LNCaP clone FGC (cell line): ENCODE results near the gene UBR2.

Experiments used
- DNase-seq: peaks from one replicate; pipeline ENCODE4 v3.0.0-alpha.2; 2011; ENCODE audit warnings: low read depth
- H3K4me3 ChIP-seq: 2 replicates; pipeline ENCODE4 v1.5.1; 2011; ENCODE audit warnings: mild to moderate bottlenecking, low read depth, low read length, control low read depth
- TF ChIP-seq, protein P1 (sequence below): IDR thresholded peaks from 2 replicates; pipeline ENCODE4 v1.5.1; 2012; ENCODE audit warnings: mild to moderate bottlenecking; ENCODE audit not compliant: control insufficient read depth, insufficient read depth; ENCODE audit errors: extremely low read depth

UBR2 gene

DNA sequence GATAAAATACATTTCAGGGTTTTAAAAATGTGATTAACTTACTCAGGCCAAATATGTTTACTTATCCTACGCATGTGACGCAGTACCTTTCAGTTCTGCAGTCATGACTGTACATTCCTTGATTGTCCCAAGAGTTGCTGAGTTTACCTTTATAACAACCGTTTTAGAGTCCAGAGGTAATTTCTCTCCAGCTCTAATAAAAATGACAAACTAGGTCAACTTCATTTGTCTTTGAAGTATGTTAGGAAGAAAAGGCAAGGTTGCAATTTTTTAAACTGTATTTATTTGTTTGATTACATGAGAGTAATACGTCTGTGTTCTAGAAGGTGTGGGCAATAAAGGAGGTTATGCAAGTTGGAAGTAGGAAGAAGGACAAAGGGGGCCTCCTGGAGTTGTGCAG is 38.6 kb upstream of the UBR2 start:
- TF ChIP-seq, protein P1, sequence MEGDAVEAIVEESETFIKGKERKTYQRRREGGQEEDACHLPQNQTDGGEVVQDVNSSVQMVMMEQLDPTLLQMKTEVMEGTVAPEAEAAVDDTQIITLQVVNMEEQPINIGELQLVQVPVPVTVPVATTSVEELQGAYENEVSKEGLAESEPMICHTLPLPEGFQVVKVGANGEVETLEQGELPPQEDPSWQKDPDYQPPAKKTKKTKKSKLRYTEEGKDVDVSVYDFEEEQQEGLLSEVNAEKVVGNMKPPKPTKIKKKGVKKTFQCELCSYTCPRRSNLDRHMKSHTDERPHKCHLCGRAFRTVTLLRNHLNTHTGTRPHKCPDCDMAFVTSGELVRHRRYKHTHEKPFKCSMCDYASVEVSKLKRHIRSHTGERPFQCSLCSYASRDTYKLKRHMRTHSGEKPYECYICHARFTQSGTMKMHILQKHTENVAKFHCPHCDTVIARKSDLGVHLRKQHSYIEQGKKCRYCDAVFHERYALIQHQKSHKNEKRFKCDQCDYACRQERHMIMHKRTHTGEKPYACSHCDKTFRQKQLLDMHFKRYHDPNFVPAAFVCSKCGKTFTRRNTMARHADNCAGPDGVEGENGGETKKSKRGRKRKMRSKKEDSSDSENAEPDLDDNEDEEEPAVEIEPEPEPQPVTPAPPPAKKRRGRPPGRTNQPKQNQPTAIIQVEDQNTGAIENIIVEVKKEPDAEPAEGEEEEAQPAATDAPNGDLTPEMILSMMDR: no peak
- DNase-seq: no peak
- no peak overlapping the region for H3K4me3 ChIP-seq

DNA sequence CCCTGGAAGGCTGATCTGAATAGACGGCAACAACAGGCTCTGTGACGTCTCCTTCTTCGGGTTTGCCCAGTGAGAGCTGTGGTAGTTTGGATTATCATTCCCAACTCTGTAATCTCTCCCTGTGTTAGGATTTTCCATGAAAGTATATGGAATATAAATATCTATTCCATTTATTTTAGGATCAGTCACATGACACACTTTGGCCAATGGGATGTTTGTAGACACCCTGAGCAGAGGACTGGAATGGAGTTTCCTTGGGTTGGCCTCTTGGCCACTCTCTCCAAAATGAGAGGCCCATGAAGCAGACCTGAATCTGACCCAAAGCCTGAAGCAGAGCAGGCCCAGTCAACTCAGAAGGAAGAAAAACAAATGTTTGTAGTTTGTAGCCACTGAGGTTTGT is 37.2 kb upstream of the UBR2 start:
- DNase-seq: no peak
- no peak overlapping the region for H3K4me3 ChIP-seq
- TF ChIP-seq, protein P1: no peak

DNA sequence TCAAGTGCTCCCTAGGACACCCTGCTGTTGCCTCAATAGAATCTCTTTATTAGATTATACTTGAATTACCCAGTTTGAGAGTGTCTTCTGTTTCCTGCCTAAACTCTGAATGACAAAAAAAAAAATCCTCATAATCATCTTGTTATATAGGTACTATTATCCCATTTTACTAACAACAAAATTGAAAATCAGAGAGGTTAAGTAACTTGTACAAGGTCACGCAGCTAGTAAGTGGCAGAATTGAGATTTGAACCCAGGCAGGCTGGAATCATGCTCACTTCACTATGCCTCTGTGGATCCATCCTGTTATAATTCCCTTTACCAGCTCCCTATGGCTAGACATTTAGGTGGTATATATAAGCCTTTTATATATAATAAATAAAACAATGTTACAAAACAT is 36.6 kb upstream of the UBR2 start:
- DNase-seq: no peak
- no peak overlapping the region for H3K4me3 ChIP-seq
- TF ChIP-seq, protein P1: no peak

DNA sequence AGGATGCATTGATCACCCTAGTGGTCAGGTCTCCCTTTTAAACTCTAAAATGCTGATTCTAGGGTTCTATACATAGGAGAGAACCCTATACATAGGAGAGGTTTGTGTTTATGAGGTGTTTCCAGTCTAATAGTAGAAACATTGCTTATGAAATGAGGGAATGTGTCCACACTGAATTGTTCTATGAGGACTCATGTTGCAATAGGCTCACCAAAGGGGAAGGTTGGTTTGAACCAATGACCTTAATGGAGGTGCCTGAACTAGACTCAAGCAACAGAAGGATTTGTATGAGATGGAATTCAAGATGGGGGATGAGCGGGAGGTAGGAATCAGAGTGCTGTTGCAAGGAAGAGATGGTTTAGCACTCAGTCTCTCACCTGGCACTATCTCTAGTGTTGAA is 33.5 kb upstream of the UBR2 start:
- no peak overlapping the region for H3K4me3 ChIP-seq
- TF ChIP-seq, protein P1: no peak
- no peak for DNase-seq

DNA sequence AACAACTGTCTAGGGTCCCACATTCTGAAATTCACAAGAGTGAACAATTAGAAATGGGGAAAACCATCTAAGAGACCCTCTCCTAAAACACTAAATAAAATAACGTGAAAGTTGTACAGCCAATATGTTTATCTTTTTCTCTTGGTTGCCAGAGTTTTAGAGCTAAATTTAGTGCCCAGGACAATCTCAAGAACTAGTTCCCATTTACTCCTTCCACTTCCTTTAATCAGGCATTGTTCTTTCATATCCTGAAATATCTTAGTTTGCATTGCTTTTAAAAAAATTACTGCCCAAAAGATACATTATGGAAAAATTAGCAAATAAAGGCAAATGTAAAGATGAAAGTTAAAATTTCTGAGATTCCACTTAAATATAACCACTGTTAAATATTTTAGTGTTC is 33.1 kb upstream of the UBR2 start:
- TF ChIP-seq, protein P1: no peak
- DNase-seq: no peak
- H3K4me3 ChIP-seq: no peak overlapping the region

DNA sequence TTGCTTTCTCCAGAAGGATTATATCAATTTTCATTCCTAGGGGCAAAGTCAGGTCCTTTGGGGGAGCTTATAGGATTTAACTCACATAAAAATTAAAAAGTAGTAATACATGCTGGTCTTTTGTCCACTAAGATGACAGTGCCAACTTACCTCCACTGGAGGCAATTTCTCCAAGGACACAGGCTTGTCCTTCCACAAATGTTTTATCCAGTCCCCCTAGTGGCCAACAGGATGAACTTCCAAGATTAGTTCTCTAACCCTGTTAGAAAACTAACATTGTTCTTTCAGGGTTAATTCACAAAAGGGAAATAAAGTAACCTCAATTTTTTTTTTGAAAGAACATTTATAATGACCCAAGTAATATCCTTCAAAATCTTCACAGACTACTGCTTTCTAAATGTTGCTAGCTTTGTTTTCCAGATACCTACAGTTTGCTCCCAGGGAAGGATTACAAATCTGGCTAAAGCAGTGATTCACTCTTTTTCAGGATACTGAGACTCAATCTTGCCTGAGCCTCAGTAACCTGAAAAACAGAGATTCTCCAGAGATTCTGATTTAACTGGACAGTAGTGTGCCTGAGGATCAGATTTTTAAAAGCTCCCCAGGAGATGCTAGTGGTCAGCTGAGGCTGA is 31.7 kb upstream of the UBR2 start:
- DNase-seq: peak; percentile 42
- TF ChIP-seq, protein P1: peak; percentile 67
- H3K4me3 ChIP-seq: no peak overlapping the region

DNA sequence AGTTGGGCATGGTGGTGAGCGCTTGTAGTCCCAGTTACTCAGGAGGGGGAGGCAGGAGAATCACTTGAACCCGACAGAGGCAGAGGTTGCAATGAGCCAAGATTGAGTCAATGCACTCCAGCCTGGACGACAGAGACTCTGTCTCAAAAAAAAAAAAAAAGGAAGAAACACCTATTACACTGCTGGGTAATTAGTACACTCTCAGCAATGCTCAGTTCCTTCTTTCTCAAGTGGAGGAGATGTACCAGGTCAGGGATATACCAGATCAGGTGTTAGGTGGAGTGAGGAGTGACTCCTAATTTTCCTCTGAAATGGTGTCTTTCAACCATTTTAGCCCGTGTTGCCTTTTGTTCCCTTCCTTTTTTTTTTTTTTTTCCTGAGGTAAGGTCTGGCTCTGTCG is 30.0 kb upstream of the UBR2 start:
- DNase-seq: no peak
- no peak overlapping the region for H3K4me3 ChIP-seq
- TF ChIP-seq, protein P1: no peak
